Body of pancreas (tissue), 4 donors: Measurements from ENCODE around the gene TNFRSF11A.

Experiments
- CTCF ChIP-seq, 7 experiments: fragments of 450-650 bp in 4 of 7; fragments of 200-600 bp in 3 of 7; sonication (generic) in 3 of 7; IDR thresholded peaks; one replicate each; pipeline ENCODE4 v1.5.1; 2016 to 2019; ENCODE audit warnings: antibody characterized with exemption in 7 of 7
- POLR2A ChIP-seq, 3 donors: fragments of 450-650 bp; IDR thresholded peaks; one replicate each; pipeline ENCODE4 v1.6.1; 2016; ENCODE audit warnings: antibody characterized with exemption in 3 of 3, mild to moderate bottlenecking in 2 of 3

- TF ChIP-seq CTCF (IDR thresholded peaks at IDR 0.05) (no peak), POLR2A (IDR thresholded peaks at IDR 0.05) (no peak)
Observed at GRCh38 chr18:62330650-62331049, 5.5 kb downstream of the TNFRSF11A start.
